GM23338 (cell line): ENCODE measurements around the gene CACNA2D3. TPM values are rescaled to one million over a fixed set of nuclear protein-coding genes. Genes with fewer than 3 reads are reported as not detected.
A peak's percentile ranks its signal among the peaks of the same experiment; 100 is the strongest.

Experiments used
- ATAC-seq: fragments of 200-7000 bp; cut with Tn5 transposase; 3 replicates; pipeline ENCODE4 v1.9.1; 2020
- DNase-seq: peaks from one replicate; pipeline ENCODE4 v3.0.0-alpha.2; 2015; ENCODE audit warnings: low spot score
- H2AFZ ChIP-seq: fragments of 200-600 bp; sonication (generic); 2 replicates; pipeline ENCODE4 v1.8.0; 2016; ENCODE audit warnings: antibody characterized with exemption, mild to moderate bottlenecking, moderate library complexity
- H3F3A ChIP-seq: fragments of 200-600 bp; sonication (generic); replicated peaks from 2 replicates; pipeline ENCODE4 v1.8.0; 2017; ENCODE audit warnings: antibody characterized with exemption, mixed run types, low read depth
- H3K27ac ChIP-seq: fragments of 200-600 bp; sonication (generic); 2 replicates; pipeline ENCODE4 v1.6.1; 2016; ENCODE audit warnings: low read depth
- H3K27me3 ChIP-seq: fragments of 200-600 bp; sonication (generic); 2 replicates; pipeline ENCODE4 v1.8.0; 2016; ENCODE audit warnings: mild to moderate bottlenecking, mixed run types, moderate library complexity; ENCODE audit not compliant: insufficient read depth
- H3K36me3 ChIP-seq: fragments of 200-600 bp; sonication (generic); 2 replicates; pipeline ENCODE4 v1.8.0; 2016; ENCODE audit warnings: mild to moderate bottlenecking; ENCODE audit not compliant: insufficient read depth
- H3K4me1 ChIP-seq: fragments of 200-600 bp; sonication (generic); 2 replicates; pipeline ENCODE4 v1.8.0; 2016; ENCODE audit warnings: mild to moderate bottlenecking, moderate library complexity; ENCODE audit not compliant: insufficient read depth
- H3K4me2 ChIP-seq: fragments of 200-600 bp; sonication (generic); 2 replicates; pipeline ENCODE4 v1.7.1; 2017; ENCODE audit warnings: mixed run types
- H3K4me3 ChIP-seq: fragments of 200-600 bp; sonication (generic); 2 replicates; pipeline ENCODE4 v1.6.1; 2016; ENCODE audit warnings: mixed run types
- H3K79me2 ChIP-seq: fragments of 200-600 bp; sonication (generic); replicated peaks from 2 replicates; pipeline ENCODE4 v1.8.0; 2017; ENCODE audit warnings: mild to moderate bottlenecking; ENCODE audit not compliant: insufficient read depth
- H3K9me2 ChIP-seq: fragments of 200-600 bp; sonication (generic); 2 replicates; pipeline ENCODE4 v1.8.0; 2017; ENCODE audit not compliant: insufficient read depth
- H4K20me1 ChIP-seq: fragments of 200-600 bp; sonication (generic); replicated peaks from 2 replicates; pipeline ENCODE4 v1.8.0; 2017; ENCODE audit warnings: mild to moderate bottlenecking; ENCODE audit not compliant: insufficient read depth
- H3K27ac Mint-ChIP-seq: 2 replicates; pipeline ENCODE4 v1.8.0; 2020; ENCODE audit warnings: inconsistent platforms, mild to moderate bottlenecking, moderate library complexity, mixed read lengths
- H3K27me3 Mint-ChIP-seq: 3 replicates; pipeline ENCODE4 v1.8.0; 2022; ENCODE audit warnings: low read depth, mild to moderate bottlenecking, moderate library complexity, mixed read lengths, inconsistent platforms; ENCODE audit not compliant: insufficient read depth, poor library complexity
- H3K36me3 Mint-ChIP-seq: 3 replicates; pipeline ENCODE4 v1.8.0; 2021; ENCODE audit warnings: low read depth, mild to moderate bottlenecking, inconsistent platforms, moderate library complexity, mixed read lengths
- H3K4me1 Mint-ChIP-seq: 3 replicates; pipeline ENCODE4 v1.8.0; 2020; ENCODE audit warnings: mild to moderate bottlenecking, inconsistent platforms, mixed read lengths
- H3K4me3 Mint-ChIP-seq: 3 replicates; pipeline ENCODE4 v1.8.0; 2021; ENCODE audit warnings: moderate library complexity, mild to moderate bottlenecking, inconsistent platforms, mixed read lengths
- H3K9me3 Mint-ChIP-seq: 3 replicates; pipeline ENCODE4 v1.8.0; 2020; ENCODE audit warnings: moderate library complexity, mild to moderate bottlenecking, inconsistent platforms, mixed read lengths
- CREB1 ChIP-seq: fragments of 250-450 bp; sonication (Bioruptor Pico); IDR thresholded peaks from 2 replicates; pipeline ENCODE4 v1.5.0; 2020; ENCODE audit warnings: low read depth, mild to moderate bottlenecking, moderate library complexity
- CTCF ChIP-seq, 2 experiments: fragments of 200-600 bp in 1 of 2; sonication (generic) in 1 of 2; conservative IDR thresholded peaks; 2 replicates each; pipeline versions ENCODE4 v1.5.1 to v1.6.1; 2016 to 2017; ENCODE audit warnings: antibody characterized with exemption in 2 of 2, low read depth in 2 of 2, mild to moderate bottlenecking in 2 of 2, moderate library complexity in 1 of 2
- EZH2 ChIP-seq: fragments of 200-600 bp; sonication (generic); IDR thresholded peaks from one replicate; pipeline ENCODE4 v1.8.0; 2017; ENCODE audit warnings: antibody characterized with exemption, mild to moderate bottlenecking, low read depth; ENCODE audit not compliant: unreplicated experiment
- EZH2phosphoT487 ChIP-seq: fragments of 200-600 bp; sonication (generic); IDR thresholded peaks from one replicate; pipeline ENCODE4 v1.8.1; 2018; ENCODE audit warnings: antibody characterized with exemption; ENCODE audit not compliant: unreplicated experiment
- JUNB ChIP-seq: IDR thresholded peaks from one replicate; pipeline ENCODE4 v1.6.1; 2016; ENCODE audit warnings: antibody characterized with exemption; ENCODE audit not compliant: unreplicated experiment
- NANOG ChIP-seq: IDR thresholded peaks from 2 replicates; pipeline ENCODE4 v1.6.1; 2016; ENCODE audit warnings: antibody characterized with exemption, borderline replicate concordance
- POLR2AphosphoS5 ChIP-seq: IDR thresholded peaks from 2 replicates; pipeline ENCODE4 v1.6.1; 2016; ENCODE audit warnings: antibody characterized with exemption, low read depth
- STAT1 ChIP-seq: IDR thresholded peaks from one replicate; pipeline ENCODE4 v1.6.1; 2016; ENCODE audit warnings: antibody characterized with exemption; ENCODE audit not compliant: unreplicated experiment
- ZNF114 ChIP-seq: fragments of 250-450 bp; sonication (Bioruptor Pico); IDR thresholded peaks from 2 replicates; pipeline ENCODE4 v1.5.0; 2020; ENCODE audit warnings: mild to moderate bottlenecking, moderate library complexity
- ZNF331 ChIP-seq: fragments of 250-450 bp; sonication (Bioruptor Pico); IDR thresholded peaks from 2 replicates; pipeline ENCODE4 v1.5.0; 2020; ENCODE audit warnings: low read depth, mild to moderate bottlenecking, moderate library complexity
- ZNF462 ChIP-seq: fragments of 250-450 bp; sonication (Bioruptor Pico); IDR thresholded peaks from 2 replicates; pipeline ENCODE4 v1.5.0; 2020; ENCODE audit warnings: mild to moderate bottlenecking, moderate library complexity
- polyA plus RNA-seq: library from polyadenylated mRNA; unstranded; fragments of >200 nt; fragmentation: Nextera tagmentation; extraction: Ambion mirVana; gene quantifications from 2 replicates; pipeline ENCODE4 v1.2.1, GENCODE V29; 2016
- total RNA-seq: library from RNA; depleted of rRNA; stranded (reverse); fragments of >200 nt; shearing (Covaris generic); gene quantifications from 2 replicates; pipeline ENCODE4 v1.2.3, GENCODE V29; 2014
- TF ChIP-seq, protein P1 (sequence below): IDR thresholded peaks from 2 replicates; pipeline ENCODE4 v1.6.1; 2016; ENCODE audit warnings: antibody characterized with exemption

CACNA2D3 gene
- total and polyA plus RNA-seq, 2 experiments from 2014 or later: 2.2 to 2.3 TPM

- H3K27me3 Mint-ChIP-seq: peaks cover 2% of the 10 kb centered on the region
- H3K27ac Mint-ChIP-seq: no peak overlapping the region
- no peak overlapping the region for H3K4me3 ChIP-seq
- H3K4me2 ChIP-seq: no peak overlapping the region
- H3K4me1 Mint-ChIP-seq: peaks cover 12% of the 10 kb centered on the region; the same call in 2 of the 3 replicates
- DNase-seq (no peak), ATAC-seq (peak; percentile 53)
- no peaks in the 10 kb centered on the region for H3K9me3 Mint-ChIP-seq
- no peaks in the 10 kb centered on the region for H3K27me3 ChIP-seq
- H3K4me1 ChIP-seq: peaks cover 8% of the 10 kb centered on the region
- no peak overlapping the region for H3K4me3 Mint-ChIP-seq
- no peaks in the 10 kb centered on the region for H4K20me1 ChIP-seq
- H3K36me3 ChIP-seq: no peaks in the 10 kb centered on the region
- H2AFZ ChIP-seq: no peak overlapping the region
- TF ChIP-seq CREB1 (CRISPR knock-in tag) (no peak), ZNF114 (CRISPR knock-in tag) (no peak), NANOG (no peak), EZH2 (no peak)
- no peaks in the 10 kb centered on the region for H3F3A ChIP-seq
- H3K27ac ChIP-seq: no peak overlapping the region
- no peaks in the 10 kb centered on the region for H3K79me2 ChIP-seq
- peaks cover 13% of the 10 kb centered on the region for H3K9me2 ChIP-seq
- H3K36me3 Mint-ChIP-seq: no peaks in the 10 kb centered on the region
These were observed 35.5 kb downstream of the CACNA2D3 start for GRCh38 chr3:54157860-54158259.

GRCh38 chr3:54159917-54160316, 37.6 kb downstream of the CACNA2D3 start:
- H3K9me3 Mint-ChIP-seq: no peaks in the 10 kb centered on the region
- Histone ChIP-seq H3K36me3 (no peaks in the 10 kb centered on the region), H3K9me2 (peaks cover 13% of the 10 kb centered on the region), H3K4me3 (no peak overlapping the region), H2AFZ (no peak overlapping the region), H3K27ac (no peak overlapping the region), H3F3A (no peaks in the 10 kb centered on the region), H3K4me1 (peaks cover 8% of the 10 kb centered on the region), H3K79me2 (no peaks in the 10 kb centered on the region), H3K27me3 (no peaks in the 10 kb centered on the region), H4K20me1 (no peaks in the 10 kb centered on the region), H3K4me2 (no peak overlapping the region)
- DNase-seq: no peak
- no peak for ATAC-seq
- H3K4me1 Mint-ChIP-seq: peaks cover 12% of the 10 kb centered on the region; the same call in 2 of the 3 replicates
- no peaks in the 10 kb centered on the region for H3K36me3 Mint-ChIP-seq
- H3K27me3 Mint-ChIP-seq: peaks cover 2% of the 10 kb centered on the region
- no peak overlapping the region for H3K4me3 Mint-ChIP-seq
- no peak overlapping the region for H3K27ac Mint-ChIP-seq
- TF ChIP-seq EZH2 (no peak), ZNF331 (CRISPR knock-in tag) (no peak), CREB1 (CRISPR knock-in tag) (no peak), STAT1 (no peak), CTCF (conservative IDR thresholded peaks at IDR 0.05; ENCODE audit: low read depth in 2 of 2) (no peak), EZH2phosphoT487 (no peak), POLR2AphosphoS5 (no peak), ZNF462 (no peak), JUNB (no peak), ZNF114 (CRISPR knock-in tag) (no peak), NANOG (no peak)
- TF ChIP-seq, protein P1, sequence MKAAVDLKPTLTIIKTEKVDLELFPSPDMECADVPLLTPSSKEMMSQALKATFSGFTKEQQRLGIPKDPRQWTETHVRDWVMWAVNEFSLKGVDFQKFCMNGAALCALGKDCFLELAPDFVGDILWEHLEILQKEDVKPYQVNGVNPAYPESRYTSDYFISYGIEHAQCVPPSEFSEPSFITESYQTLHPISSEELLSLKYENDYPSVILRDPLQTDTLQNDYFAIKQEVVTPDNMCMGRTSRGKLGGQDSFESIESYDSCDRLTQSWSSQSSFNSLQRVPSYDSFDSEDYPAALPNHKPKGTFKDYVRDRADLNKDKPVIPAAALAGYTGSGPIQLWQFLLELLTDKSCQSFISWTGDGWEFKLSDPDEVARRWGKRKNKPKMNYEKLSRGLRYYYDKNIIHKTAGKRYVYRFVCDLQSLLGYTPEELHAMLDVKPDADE: no peak
